Activated CD8-positive, alpha-beta memory T cell treated with anti-CD3 and anti-CD28 coated beads, Interleukin-2, amount 50 U/mL, for 24 hours (primary cell): ENCODE data around the gene SPATA6.

Experiments
- DNase-seq: peaks from one replicate; pipeline ENCODE4 v3.0.0-alpha.2; 2020; ENCODE audit errors: extremely low read depth

The SPATA6 gene

GRCh38 chr1:48251821-48252220 is 220.2 kb downstream of the SPATA6 start:
- DNase-seq = no peak

GRCh38 chr1:48251323-48251722 is 220.7 kb downstream of the SPATA6 start:
- no peak for DNase-seq

- no peak for DNase-seq
These were observed 221.4 kb downstream of the SPATA6 start for GRCh38 chr1:48250572-48250971.

GRCh38 chr1:48249868-48250267 is 222.1 kb downstream of the SPATA6 start:
- no peak for DNase-seq

- no peak for DNase-seq
These were observed 223.6 kb downstream of the SPATA6 start for GRCh38 chr1:48248356-48248755.

GRCh38 chr1:48246727-48247126 is 225.3 kb downstream of the SPATA6 start:
- no peak for DNase-seq
